Psoas muscle (tissue), 8 donors: Measurements from ENCODE around the gene SH3PXD2B. TPM values are rescaled to one million over a fixed set of nuclear protein-coding genes. Genes with fewer than 3 reads are reported as not detected.

Source experiments
- ATAC-seq, 4 donors: fragments of 200-7000 bp; cut with Tn5 transposase; one replicate each; pipeline ENCODE4 v1.9.1; 2020; ENCODE audit warnings: moderate library complexity in 3 of 4, mild to moderate bottlenecking in 2 of 4
- DNase-seq, 2 donors: peaks; one replicate each; pipeline ENCODE4 v3.0.0-alpha.2; 2020
- H3K27ac ChIP-seq: fragments of 200-600 bp; one replicate; pipeline ENCODE4 v1.8.0; 2022
- H3K27me3 ChIP-seq, 3 donors: fragments of 200-600 bp in 1 of 3; one replicate each; pipeline versions ENCODE4 v1.6.1 to v1.8.0; 2013 to 2022; ENCODE audit warnings: low read length in 2 of 3, mild to moderate bottlenecking in 2 of 3, moderate library complexity in 1 of 3; ENCODE audit not compliant: insufficient read depth in 3 of 3
- H3K36me3 ChIP-seq, 2 donors: fragments of 200-600 bp in 1 of 2; one replicate each; pipeline versions ENCODE4 v1.6.1 to v1.8.0; 2013 to 2022; ENCODE audit warnings: low read depth in 1 of 2, mild to moderate bottlenecking in 1 of 2, moderate library complexity in 1 of 2; ENCODE audit not compliant: insufficient read depth in 1 of 2
- H3K4me1 ChIP-seq: fragments of 200-600 bp; one replicate; pipeline ENCODE4 v1.8.0; 2022
- H3K4me3 ChIP-seq: fragments of 200-600 bp; one replicate; pipeline ENCODE4 v1.8.0; 2022; ENCODE audit warnings: mild to moderate bottlenecking
- H3K9me3 ChIP-seq: fragments of 200-600 bp; one replicate; pipeline ENCODE4 v1.8.0; 2022
- CTCF ChIP-seq: fragments of 200-600 bp; IDR thresholded peaks from one replicate; pipeline ENCODE4 v1.8.0; 2022; ENCODE audit warnings: antibody characterized with exemption
- WGBS, 3 donors: extraction: QIAGEN DNeasy Blood & Tissue Kit; methylation state at CpG; one replicate each; pipeline versions ENCODE4 v1.1.6 to v1.1.7; 2013; 5-methylcytosine and 5-hydroxymethylcytosine counted together
- intact Hi-C, 2 donors: fragments of 100-400 bp; cut with DNase I; formaldehyde crosslinking; loops; one replicate each; pipeline versions ENCODE4 v1.11.0 to v1.14.2; 2022
- polyA plus RNA-seq, 3 donors: library from polyadenylated mRNA; stranded (reverse); fragments of 200-250 nt; gene quantifications; one replicate each; pipeline ENCODE4 v1.2.3, GENCODE V29; 2013
- total RNA-seq, 4 donors: library from RNA; stranded (reverse); fragmentation: NEBNext Ultra II Directional in 2 of 4; extraction: Animal tissue kit (Norgen Biotek cat#: 25700) in 2 of 4; gene quantifications; one replicate each; pipeline versions ENCODE4 v1.2.1 to v1.2.4, GENCODE V29; 2021 to 2023
- donor health status: healthy with polysubstance abuse.
- donor health status: DM: no; HTN: no; CAD: no; lungs with moderate emphysema.
- donor health status: Bipolar disorder and iron deficiency.
- donor health status: healthy.
- donor health status: DM: yes; HTN: yes; CAD: no.
- donor health status: DM: no; HTN: no; CAD: no.
- donor health status: DM: no; HTN: no; CAD: no.
- donor health status: DM: yes; HTN: yes; CAD: no.

SH3PXD2B gene
- total and polyA plus RNA-seq, 7 donors: 0.58 to 5.3 (median 2.5) TPM

- Histone ChIP-seq H3K36me3 (no peaks in the 10 kb centered on the region), H3K27ac (no peak overlapping the region), H3K4me3 (no peak overlapping the region), H3K4me1 (no peaks in the 10 kb centered on the region), H3K9me3 (no peaks in the 10 kb centered on the region), H3K27me3 (peaks cover 0 to 2% (median 0%) of the 10 kb centered on the region in 3 donors)
- ATAC-seq (no peak), DNase-seq (no peak)
- intact Hi-C loops: no loop called here
- 90 to 98% (median 93%) methylated on average over 10 of the region's 10 CpGs for WGBS, 3 donors
- TF ChIP-seq CTCF: no peak
These were observed 32.1 kb downstream of the SH3PXD2B start for GRCh38 chr5:172422255-172422654.

GRCh38 chr5:172421020-172421419, 33.3 kb downstream of the SH3PXD2B start:
- no peaks in the 10 kb centered on the region for H3K4me1 ChIP-seq
- no peaks in the 10 kb centered on the region for H3K36me3 ChIP-seq
- DNase-seq (no peak), ATAC-seq (no peak)
- H3K4me3 ChIP-seq: no peak overlapping the region
- no peaks in the 10 kb centered on the region for H3K27me3 ChIP-seq
- H3K27ac ChIP-seq: peak overlapping the region; percentile 24
- intact Hi-C loops: no loop called here
- 67 to 71% (median 70%) methylated on average over 7 of the region's 7 CpGs for WGBS, 3 donors
- no peaks in the 10 kb centered on the region for H3K9me3 ChIP-seq
- TF ChIP-seq CTCF: no peak

- TF ChIP-seq CTCF: no peak
- H3K4me3 ChIP-seq: no peak overlapping the region
- no peaks in the 10 kb centered on the region for H3K36me3 ChIP-seq
- WGBS, 3 donors: 27 to 37% (median 28%) methylated on average over 10 of the region's 10 CpGs
- no peaks in the 10 kb centered on the region for H3K4me1 ChIP-seq
- no peaks in the 10 kb centered on the region for H3K27me3 ChIP-seq
- peak overlapping the region; percentile 27 for H3K27ac ChIP-seq
- intact Hi-C loops: no loop called here
- ATAC-seq: peak; percentile 57 to 71 (median 62)
- peak; percentile 65 to 73 for DNase-seq
- H3K9me3 ChIP-seq: no peaks in the 10 kb centered on the region
These were observed 33.9 kb downstream of the SH3PXD2B start for GRCh38 chr5:172420235-172420939.

- peak; percentile 58 to 63 for DNase-seq
- no peak for ATAC-seq
- 48 to 66% (median 52%) methylated on average over 20 of the region's 20 CpGs for WGBS, 3 donors
- Histone ChIP-seq H3K27me3 (no peaks in the 10 kb centered on the region), H3K4me3 (no peak overlapping the region), H3K4me1 (no peaks in the 10 kb centered on the region), H3K36me3 (no peaks in the 10 kb centered on the region), H3K9me3 (no peaks in the 10 kb centered on the region), H3K27ac (peak overlapping the region; percentile 55)
- intact Hi-C loops: no loop called here
- no peak for TF ChIP-seq CTCF
These were observed 35.2 kb downstream of the SH3PXD2B start for GRCh38 chr5:172418862-172419814.
